H1 (cell line): ENCODE results near the gene AGFG2.

Experiments used
- CTCF ChIP-seq, 3 experiments: IDR thresholded peaks; 1 replicate in 2 of 3; 2 replicates in 1 of 3; pipeline versions ENCODE4 v1.5.1 to v1.6.1; 2011; ENCODE audit warnings: low read length in 3 of 3, mild to moderate bottlenecking in 3 of 3, inconsistent platforms in 2 of 3, low read depth in 1 of 3, moderate library complexity in 1 of 3; ENCODE audit not compliant: insufficient read depth in 1 of 3; ENCODE audit errors: control extremely low read depth in 1 of 3
- EP300 ChIP-seq, 2 experiments: IDR thresholded peaks; 1 replicate in 1 of 2; 2 replicates in 1 of 2; pipeline ENCODE4 v1.6.1; 2011 to 2012; ENCODE audit warnings: low read depth in 2 of 2, low read length in 2 of 2, mild to moderate bottlenecking in 2 of 2, borderline replicate concordance in 1 of 2, inconsistent platforms in 1 of 2, moderate library complexity in 1 of 2
- MAX ChIP-seq: IDR thresholded peaks from 2 replicates; pipeline ENCODE4 v1.6.1; 2012; ENCODE audit warnings: inconsistent platforms
- POLR2A ChIP-seq, 2 experiments: IDR thresholded peaks; 1 replicate in 1 of 2; 2 replicates in 1 of 2; pipeline ENCODE4 v1.6.1; 2011; ENCODE audit warnings: low read depth in 2 of 2, low read length in 2 of 2, mild to moderate bottlenecking in 2 of 2; ENCODE audit errors: control extremely low read depth in 1 of 2
- YY1 ChIP-seq: IDR thresholded peaks from 2 replicates; pipeline ENCODE4 v1.6.1; 2011; ENCODE audit warnings: low read depth, mild to moderate bottlenecking, low read length

GRCh38 chr7:100559127-100559526 lies 20.1 kb downstream of the AGFG2 start:
- TF ChIP-seq CTCF (IDR thresholded peaks at IDR 0.05; ENCODE audit: control extremely low read depth in 1 of 3, insufficient read depth in 1 of 3, low read depth in 1 of 3, low read length in 3 of 3) (no peak), EP300 (IDR thresholded peaks at IDR 0.05; ENCODE audit: borderline replicate concordance in 1 of 2, low read depth in 2 of 2, low read length in 2 of 2) (no peak), YY1 (no peak), POLR2A (IDR thresholded peaks at IDR 0.05; ENCODE audit: control extremely low read depth in 1 of 2, low read depth in 2 of 2, low read length in 2 of 2) (no peak), MAX (no peak)
